ENCODE measurements around the gene C8A.

DNA sequence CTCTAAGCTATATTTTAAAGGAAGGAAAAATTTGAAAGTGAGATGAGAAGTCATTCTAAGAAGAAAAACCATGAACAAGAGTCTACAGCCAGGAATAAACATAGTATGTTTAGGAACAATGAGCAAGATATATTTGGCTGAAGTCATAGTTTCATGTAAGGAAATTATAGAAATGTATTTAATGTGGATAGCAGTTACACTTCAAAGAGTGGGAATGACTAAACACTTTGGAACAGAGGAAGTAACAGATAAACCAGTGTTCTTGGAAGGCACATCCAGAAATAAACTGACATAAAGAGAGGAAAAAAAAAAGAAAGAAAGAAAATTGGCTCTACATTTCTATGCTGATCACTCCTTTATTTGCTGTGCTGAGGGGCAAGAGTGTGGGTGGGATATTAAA lies 18.0 kb downstream of the C8A start:
- TF ChIP-seq, protein P1, sequence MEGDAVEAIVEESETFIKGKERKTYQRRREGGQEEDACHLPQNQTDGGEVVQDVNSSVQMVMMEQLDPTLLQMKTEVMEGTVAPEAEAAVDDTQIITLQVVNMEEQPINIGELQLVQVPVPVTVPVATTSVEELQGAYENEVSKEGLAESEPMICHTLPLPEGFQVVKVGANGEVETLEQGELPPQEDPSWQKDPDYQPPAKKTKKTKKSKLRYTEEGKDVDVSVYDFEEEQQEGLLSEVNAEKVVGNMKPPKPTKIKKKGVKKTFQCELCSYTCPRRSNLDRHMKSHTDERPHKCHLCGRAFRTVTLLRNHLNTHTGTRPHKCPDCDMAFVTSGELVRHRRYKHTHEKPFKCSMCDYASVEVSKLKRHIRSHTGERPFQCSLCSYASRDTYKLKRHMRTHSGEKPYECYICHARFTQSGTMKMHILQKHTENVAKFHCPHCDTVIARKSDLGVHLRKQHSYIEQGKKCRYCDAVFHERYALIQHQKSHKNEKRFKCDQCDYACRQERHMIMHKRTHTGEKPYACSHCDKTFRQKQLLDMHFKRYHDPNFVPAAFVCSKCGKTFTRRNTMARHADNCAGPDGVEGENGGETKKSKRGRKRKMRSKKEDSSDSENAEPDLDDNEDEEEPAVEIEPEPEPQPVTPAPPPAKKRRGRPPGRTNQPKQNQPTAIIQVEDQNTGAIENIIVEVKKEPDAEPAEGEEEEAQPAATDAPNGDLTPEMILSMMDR (IDR thresholded peaks at IDR 0.05) = no peak
- TF ChIP-seq POLR2A (IDR thresholded peaks at IDR 0.05; ENCODE audit: low read depth) = no peak

Measured in esophagus muscularis mucosa (tissue), 3 donors.